Stimulated activated CD4-positive, alpha-beta T cell treated with anti-CD3 and anti-CD28 coated beads, Interleukin-12 subunit alpha, Interleukin-12 subunit beta, amount 100 ng/mL, for 48 hours (primary cell): ENCODE measurements around the gene AK1.

Source experiments
- DNase-seq, 3 donors: peaks; one replicate each; pipeline ENCODE4 v3.0.0-alpha.2; 2020; ENCODE audit warnings: low read depth in 2 of 3, low spot score in 1 of 3

The AK1 gene

DNA sequence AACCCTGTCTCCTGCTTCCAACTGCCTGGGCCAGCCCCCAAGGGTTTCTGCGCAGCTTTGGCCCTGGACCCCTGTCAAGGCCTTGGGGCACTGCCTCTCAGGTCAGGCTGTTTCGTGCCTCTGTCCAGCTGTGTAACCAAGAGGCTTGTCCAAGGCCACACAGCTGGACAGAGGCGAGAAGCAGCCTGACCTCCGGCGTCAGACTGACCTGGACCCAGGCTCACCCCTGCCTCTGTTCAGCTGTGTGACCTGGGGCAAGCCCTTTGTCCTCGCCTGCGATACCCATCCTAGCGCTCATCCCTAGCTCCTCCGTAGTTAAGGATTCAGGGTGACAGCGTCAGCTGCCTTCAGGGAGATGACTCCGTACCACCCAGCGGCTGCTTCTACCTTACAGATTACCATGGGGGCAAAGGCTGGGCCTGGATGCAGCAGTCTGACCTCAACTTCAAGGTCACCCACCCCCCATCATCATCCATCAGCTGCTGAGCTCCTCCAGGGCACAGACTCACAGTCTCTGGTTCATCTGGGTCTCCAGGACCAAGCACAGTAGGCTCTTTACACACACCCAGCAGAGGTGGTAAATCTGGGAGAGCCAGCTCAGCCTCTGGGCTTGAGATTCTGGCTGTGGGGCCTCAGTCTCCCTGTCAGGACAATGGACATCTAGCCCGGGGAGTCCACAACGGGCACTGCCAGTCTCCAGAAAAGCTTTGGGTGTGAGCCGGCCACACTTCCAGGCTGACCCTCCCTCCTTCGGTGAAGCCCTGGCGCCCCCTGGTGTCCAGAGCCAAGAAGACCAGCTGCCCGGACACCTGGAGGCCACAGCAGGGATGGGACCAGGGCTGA lies 7.9 kb downstream of the AK1 start:
- DNase-seq, result peak; percentile 65 to 88 (median 82)

DNA sequence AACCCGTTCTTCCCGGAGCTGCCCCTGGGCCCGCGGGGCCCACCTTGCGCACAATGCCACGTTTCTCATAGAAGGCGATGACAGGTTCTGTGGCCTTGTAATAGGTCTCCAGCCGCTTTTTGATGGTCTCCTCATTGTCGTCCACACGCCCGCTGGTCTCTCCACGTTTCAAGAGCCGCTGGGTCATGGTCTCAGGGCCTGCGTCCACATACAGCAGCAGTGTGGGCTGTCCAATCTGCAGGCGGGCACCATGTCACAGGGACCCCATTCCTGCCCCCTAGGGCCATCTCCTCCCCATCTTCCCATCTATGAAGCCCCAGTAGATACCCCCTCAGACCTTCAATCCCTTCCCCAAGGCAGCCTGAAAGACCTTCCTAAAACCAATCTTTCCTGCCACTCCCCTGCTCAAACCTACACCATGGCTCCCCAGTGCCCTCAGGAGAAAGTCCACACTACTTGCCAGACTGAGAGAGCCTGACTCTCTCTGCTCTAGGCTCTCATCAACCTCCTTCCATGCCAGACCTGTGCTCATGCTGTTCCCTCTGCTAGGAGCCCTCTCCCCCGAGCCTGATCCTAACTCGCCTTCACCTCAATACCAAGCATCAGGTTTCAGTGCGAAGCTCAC lies 9.1 kb downstream of the AK1 start:
- no peak for DNase-seq

DNA sequence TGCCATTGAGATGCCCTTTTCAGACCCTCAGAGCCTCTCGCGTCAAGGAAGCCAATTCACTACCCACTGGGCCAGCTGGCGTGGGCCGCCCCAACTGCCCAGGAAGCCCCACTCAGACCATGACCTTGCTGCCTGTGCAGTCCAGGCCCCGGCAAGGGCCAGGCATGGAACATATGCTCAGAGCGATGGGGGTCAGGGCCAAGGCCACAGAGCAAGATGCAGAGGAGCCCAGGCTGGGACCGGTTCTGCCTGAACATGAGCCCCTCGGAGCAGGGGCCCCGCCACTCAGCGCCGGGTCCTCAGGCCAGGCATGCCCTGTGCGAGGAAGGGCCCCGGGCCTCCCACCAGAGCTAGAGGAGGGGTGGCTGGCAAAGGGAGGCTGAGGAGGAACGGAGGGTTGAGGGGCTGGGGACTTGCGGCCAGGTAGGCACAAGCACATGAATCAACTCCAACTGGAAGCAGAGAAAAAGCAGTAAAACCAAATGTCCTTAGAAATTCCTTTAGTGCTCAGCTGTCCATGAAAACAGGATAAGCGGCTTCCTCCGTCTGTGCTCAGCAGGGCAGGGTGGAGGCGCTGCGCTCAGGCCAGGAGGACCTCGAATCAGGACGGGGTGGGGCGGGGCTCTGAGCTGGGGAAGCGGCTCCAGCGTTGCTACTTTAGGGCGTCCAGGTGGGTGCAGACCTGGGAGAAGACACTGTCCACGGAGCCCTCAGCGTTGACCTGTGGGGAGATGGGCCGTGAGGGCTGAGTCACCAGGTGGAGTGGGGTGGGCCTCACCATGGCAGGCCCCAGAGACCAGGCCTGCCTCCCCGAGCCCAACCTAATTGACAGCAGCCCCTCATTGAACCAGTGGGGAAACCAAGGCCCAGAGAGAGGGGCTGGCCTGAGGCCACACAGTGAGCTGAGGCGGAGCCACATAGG lies 9.9 kb downstream of the AK1 start:
- no peak for DNase-seq

DNA sequence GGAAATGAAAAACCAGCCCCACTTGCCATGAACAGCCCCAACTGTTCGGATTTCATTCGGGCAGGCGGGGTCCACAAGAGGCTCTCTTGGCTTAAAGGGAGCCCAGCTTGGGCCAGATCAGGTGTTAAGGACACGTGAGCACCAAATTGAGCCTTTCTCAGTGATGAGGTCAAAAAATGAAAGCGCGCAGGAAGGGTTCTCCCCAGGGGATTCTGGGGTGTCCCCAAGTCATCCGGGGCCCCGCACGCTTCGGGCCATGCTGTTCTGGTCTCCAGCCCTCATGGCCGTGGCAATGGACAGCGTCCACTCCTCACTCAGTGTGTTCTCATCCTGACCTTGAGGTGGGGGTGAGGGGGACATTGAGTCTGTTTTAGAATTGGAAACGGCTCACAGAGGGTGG lies 10.9 kb downstream of the AK1 start:
- no peak for DNase-seq

GRCh38 chr9:127865645-127866464 lies 11.6 kb downstream of the AK1 start:
- DNase-seq, result peak in 1 of 3 donors; percentile 33

DNA sequence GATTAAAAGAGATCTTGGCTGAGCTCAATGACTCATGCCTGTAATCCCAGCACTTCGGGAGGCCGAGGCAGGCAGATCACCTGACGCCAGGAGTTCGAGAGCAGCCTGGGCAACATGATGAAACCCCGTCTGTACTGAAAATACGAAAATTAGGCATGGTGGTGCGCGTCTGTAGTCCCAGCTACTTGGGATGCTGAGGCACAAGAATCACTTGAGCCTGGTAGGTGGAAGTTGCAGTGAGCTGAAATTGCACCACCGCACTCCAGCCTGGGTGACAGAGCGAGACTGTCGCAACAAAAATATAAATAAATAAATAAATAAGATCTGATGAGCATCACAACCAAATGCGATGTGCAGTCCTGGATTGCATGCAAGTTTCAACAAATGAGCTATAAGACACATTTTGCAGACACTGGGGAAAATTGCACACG lies 14.3 kb downstream of the AK1 start:
- DNase-seq, result no peak

- DNase-seq, result no peak
These were observed 15.1 kb downstream of the AK1 start for GRCh38 chr9:127862075-127863011.

DNA sequence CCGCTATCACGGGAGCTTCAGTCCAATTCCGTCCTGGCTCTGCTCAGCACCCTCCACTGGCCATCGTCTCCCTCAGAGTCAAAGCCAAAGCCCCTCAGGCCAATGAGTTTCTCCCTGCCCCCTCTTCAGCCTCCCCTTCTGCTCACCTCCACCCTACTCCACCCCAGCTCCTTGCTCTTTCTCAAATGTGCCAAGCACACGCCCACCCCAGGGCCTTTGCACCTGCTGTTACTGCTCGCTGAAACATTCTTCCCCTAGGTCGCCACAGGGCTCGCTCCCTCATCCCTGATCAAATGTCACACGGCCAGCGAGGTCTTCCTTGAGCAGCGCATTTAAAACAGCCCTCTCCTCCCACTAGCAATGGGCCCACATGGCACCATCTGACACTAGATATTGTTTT lies 16.7 kb downstream of the AK1 start:
- no peak for DNase-seq

GRCh38 chr9:127860260-127860659 lies 17.2 kb downstream of the AK1 start:
- DNase-seq, result no peak

DNA sequence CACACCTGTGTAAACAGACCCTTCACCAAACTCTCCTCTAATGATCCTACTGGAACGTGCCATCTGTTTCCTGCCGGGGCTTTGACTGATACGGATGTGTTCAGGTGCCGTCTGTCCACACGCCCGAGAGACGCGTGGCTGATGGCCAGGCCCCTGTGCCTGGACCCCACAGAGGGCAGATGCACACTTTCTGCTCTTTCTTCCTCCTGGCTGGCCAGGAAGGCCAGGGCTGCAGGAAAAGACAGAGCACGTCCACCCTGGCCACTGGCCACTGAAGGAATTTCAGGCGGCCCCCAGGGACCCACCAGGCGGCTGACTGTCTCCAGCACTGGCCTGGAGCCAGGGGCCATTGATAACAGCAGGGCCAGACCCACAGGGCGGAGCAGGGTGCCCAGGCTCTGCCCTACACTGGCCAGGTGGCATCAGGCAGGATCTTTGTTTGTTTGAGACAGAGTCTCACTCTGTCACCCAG lies 19.4 kb downstream of the AK1 start:
- no peak for DNase-seq

- DNase-seq, result no peak
These were observed 20.2 kb downstream of the AK1 start for GRCh38 chr9:127857278-127857677.

GRCh38 chr9:127856729-127857116 lies 20.8 kb downstream of the AK1 start:
- DNase-seq, result no peak

DNA sequence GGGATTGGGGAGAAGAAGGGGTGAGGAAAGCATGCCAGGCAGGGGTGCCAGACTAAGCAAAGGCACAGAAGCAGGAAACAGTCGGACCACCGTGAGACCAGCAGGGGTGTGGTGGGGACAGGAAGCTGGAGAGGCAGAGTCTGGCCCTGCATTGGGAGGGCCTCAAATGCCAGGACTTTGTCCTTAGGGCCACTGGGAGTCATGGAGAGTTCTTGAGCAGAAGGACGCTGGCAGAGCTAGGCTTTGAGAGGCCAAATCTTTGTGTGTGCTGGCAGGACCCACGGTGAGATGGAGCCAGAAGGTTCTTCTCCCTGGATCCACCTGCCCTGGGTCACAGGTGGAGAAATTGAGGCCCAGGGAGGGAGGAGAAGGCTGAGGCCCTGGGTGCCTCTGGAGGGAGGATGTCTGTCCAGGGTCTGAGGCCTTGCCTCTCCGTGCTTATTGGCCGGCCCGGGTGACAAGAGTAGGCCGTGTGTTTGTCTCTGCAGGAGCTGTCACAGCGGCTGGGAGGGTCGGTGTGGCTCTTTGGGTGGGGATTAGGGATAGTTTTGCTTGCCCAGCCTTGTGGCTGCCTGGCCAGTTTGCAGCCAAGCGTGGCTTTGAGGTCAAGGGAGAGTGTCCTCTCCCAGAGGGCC lies 21.3 kb downstream of the AK1 start:
- no peak for DNase-seq

DNA sequence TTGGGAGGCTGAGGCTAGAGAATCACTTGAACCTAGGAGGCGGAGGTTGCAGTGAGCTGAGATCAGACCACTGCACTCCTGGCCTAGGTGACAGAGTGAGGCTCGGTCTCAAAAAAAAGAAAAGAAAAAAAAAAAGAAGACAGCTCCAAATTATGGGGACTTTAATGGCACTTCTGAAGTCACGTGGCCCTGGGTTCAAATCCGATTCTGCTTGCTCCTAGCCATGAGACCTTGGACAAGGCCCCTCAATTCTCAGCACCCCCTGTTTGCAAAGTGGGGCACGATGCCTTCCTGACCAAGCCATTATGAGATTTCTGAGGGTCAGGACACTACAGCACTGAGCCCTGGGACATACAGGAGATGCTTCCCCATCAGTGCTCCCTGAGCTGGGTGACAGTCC lies 22.0 kb downstream of the AK1 start:
- DNase-seq, result no peak

DNA sequence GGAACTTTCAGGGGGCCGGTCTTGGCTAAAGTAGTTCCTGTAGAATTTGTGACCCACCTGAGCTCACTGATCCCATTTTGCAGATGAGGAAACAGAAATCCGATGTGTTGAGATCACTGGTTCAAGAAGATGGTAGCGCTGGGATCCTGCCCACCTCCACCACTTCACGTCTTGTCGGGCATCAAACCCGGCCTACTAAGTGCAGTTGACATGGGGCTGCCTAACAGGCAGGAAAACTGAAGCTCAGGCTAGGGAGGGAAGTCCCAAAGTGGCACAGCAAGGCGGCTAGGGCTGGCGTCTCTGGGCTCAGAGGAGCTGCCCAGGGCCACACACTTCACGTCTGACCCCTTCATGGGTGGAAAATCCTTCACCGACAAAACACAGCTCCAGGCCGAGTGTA lies 22.5 kb downstream of the AK1 start:
- DNase-seq, result no peak

DNA sequence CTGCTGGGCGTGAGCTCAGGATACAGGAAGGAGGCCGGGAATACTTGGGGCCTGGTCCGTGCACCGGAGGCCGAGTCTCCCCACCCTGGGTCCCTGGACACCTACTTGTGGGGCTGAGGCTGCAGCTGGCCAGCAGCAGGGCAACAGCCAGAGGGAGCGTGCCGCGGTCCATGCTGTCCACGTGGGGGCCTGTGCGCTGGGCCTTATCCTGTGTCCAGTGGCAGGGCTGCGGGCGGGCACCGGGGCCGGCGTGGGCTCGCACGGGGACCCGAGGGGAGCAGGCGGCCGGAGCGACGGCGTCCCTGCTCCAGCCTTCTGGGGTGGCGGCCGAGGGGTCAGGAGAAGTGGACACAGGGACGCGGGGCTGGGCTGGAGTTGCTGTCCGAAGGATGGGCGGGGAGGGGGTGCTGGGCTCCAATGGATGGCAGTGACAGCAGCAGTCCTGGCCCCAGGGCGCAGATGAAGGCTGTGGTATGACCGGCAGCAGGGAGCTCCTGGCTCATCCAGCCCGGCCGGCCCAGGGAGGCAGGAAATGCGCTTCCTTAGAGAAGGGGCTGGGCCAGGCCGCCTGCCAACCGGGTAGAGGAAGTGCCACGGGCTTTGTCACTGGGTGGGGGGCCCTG lies 23.2 kb downstream of the AK1 start, which contains the start of gene ENG:
Gene ENG (minus strand): TSS at position 475 of the 623 bp plus-strand sequence. CDS start 303 bp downstream, at position 172.
- peak in 1 of 3 donors; percentile 24 for DNase-seq

- DNase-seq, result no peak
These were observed 23.9 kb downstream of the AK1 start for GRCh38 chr9:127853312-127854183.

- no peak for DNase-seq
These were observed 24.6 kb downstream of the AK1 start for GRCh38 chr9:127852829-127853228.
